Testis (tissue), 2 donors: ENCODE measurements around the gene GDNF.

Source experiments
- CTCF ChIP-seq, 3 experiments: fragments of 450-650 bp in 2 of 3; fragments of 200-600 bp in 1 of 3; sonication (generic) in 1 of 3; IDR thresholded peaks; one replicate each; pipeline ENCODE4 v1.5.1; 2016 to 2019; ENCODE audit warnings: antibody characterized with exemption in 3 of 3, mild to moderate bottlenecking in 2 of 3, moderate library complexity in 1 of 3
- POLR2A ChIP-seq: fragments of 450-650 bp; IDR thresholded peaks from one replicate; pipeline ENCODE4 v1.6.1; 2017; ENCODE audit warnings: antibody characterized with exemption, mild to moderate bottlenecking, moderate library complexity

- no peak for TF ChIP-seq CTCF (IDR thresholded peaks at IDR 0.05)
- TF ChIP-seq POLR2A: no peak
Measured at GRCh38 chr5:37807621-37808301, 32.1 kb downstream of the GDNF start.
